Stimulated activated CD4-positive, alpha-beta T cell treated with anti-CD3 and anti-CD28 coated beads, Interleukin-1b, Interleukin-23, amount 100 ng/mL, for 1 hour (primary cell): ENCODE data around the gene PSMD13.
"Not testable (repeated sequence)": the region's sequence is repeated elsewhere in the genome, so short reads cannot be mapped to it uniquely, and the experiment has no call there.

Experiments used
- DNase-seq, 2 donors: peaks; one replicate each; pipeline ENCODE4 v3.0.0-alpha.2; 2020; ENCODE audit warnings: low read depth in 2 of 2

Gene PSMD13

GRCh38 chr11:236774-237767, at the start of gene PSMD13:
TSS of gene PSMD13 (plus strand) at chr11:236976. CDS start at chr11:237050, 74 bp downstream.
- peak; percentile 71 to 77 for DNase-seq

GRCh38 chr11:189200-189783, 47.5 kb upstream of the PSMD13 start:
- DNase-seq, result not testable (repeated sequence)

DNA sequence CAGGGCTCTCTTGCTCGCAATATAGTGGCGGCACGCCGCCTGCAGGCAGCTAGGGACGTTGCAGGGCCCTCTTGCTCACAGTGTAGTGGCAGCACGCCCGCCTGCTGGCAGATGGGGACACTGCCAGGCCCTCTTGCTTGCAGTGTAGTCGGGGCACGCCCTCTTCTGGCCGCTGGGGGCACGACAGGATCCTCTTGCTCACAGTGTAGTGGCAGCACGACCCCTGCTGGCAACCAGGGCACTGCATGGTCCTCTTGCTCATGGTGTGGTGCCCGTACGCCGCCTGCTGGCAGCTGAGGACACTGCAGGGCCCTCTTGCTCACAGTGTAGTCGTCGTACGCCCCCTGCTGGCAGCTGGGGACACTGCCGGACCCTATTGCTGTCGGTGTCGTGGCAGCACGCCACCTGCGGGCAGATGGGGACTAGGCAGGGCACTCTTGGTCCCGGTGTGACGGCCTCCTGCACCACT, 46.9 kb upstream of the PSMD13 start:
- DNase-seq, result not testable (repeated sequence)

DNA sequence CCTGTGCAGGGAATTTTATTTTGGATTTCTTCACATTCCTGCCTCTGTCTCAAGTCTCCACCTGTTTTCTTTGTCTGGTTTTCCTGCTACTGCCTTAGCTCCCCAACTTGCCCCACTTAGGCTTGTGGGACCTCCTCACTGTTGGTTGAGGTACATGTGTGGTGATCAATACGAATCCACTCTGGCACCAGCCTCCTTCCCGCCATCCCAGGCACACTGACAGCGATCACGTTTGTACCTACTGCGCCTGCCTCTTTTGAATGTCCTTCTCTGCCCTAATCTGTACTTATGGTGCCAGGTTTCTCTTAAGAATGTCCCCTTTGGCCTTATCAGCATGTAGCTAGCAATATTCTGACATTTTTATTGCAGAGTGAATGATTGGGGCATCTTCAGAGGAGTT, 46.2 kb upstream of the PSMD13 start:
- DNase-seq, result not testable (repeated sequence)

DNA sequence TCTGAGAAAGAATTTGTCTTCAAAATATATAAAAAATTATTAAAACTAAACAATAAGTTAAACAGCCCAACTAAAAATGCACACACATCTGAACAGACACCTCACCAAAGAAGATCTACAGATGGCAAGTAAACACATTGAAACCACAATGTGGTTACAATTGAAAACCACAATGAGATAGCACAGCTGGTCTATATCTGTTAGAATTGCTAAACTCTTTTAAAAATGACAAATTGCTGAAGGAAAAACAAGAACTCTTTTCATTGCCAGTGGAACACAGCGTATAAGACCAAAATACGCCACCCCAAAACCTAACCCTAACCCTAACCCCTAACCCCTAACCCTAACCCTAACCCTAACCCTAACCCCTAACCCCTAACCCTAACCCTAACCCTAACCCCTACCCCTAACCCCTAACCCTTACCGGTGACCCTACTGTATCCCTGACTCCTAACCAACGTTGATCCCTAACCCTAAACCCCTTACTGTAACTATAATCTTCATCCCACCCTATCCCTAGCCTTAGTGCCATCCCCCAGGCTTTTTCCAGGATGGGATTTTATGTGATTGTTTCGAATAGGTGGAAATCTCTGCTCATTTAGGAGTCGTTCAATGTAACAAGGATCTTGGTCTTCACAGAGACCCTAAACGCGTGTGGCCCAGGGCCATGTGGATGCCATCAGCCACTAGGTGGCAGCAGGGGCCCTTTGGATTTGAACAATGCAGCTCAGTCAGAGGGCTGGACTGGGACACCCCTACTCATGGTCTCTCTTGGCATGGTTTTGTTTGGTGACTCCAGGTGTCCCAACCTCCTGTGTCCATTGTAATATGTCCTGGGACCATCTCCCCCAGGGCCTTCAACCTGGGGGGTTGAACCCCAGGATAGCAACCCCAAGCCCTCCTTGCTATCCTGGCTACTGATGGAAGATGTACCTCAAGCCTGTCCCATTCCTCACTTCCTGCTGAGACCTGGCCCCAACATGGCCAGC, 45.0 kb upstream of the PSMD13 start:
- DNase-seq, result not testable (repeated sequence)

DNA sequence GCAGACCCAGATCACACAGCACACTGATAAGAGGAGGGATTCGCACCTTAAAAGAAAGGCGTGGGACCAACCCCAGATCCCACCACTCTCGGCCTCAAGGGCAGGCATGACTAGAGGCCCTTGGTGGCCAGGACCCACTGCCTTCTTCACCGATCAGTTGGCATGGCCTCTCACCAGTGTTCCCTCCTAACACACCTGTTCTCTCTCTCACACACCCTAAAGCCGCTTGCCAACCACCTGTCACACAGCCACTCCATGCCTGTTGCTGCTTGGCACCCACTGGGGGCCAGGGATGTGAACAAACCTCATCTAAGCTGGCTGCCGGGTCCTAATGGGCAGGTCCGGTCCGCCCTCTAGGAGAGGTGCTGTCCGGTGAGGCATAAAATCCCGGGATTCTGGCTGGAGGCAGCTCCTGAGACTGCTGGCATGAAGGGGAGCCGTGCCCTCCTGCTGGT, 44.1 kb upstream of the PSMD13 start, which contains the start of gene SCGB1C1:
Gene SCGB1C1 (plus strand): TSS at position 405 of the 455 bp plus-strand sequence. CDS start 22 bp downstream, at position 427.
- not testable (repeated sequence) for DNase-seq

GRCh38 chr11:193481-193880, 43.3 kb upstream of the PSMD13 start:
- DNase-seq, result not testable (repeated sequence)

DNA sequence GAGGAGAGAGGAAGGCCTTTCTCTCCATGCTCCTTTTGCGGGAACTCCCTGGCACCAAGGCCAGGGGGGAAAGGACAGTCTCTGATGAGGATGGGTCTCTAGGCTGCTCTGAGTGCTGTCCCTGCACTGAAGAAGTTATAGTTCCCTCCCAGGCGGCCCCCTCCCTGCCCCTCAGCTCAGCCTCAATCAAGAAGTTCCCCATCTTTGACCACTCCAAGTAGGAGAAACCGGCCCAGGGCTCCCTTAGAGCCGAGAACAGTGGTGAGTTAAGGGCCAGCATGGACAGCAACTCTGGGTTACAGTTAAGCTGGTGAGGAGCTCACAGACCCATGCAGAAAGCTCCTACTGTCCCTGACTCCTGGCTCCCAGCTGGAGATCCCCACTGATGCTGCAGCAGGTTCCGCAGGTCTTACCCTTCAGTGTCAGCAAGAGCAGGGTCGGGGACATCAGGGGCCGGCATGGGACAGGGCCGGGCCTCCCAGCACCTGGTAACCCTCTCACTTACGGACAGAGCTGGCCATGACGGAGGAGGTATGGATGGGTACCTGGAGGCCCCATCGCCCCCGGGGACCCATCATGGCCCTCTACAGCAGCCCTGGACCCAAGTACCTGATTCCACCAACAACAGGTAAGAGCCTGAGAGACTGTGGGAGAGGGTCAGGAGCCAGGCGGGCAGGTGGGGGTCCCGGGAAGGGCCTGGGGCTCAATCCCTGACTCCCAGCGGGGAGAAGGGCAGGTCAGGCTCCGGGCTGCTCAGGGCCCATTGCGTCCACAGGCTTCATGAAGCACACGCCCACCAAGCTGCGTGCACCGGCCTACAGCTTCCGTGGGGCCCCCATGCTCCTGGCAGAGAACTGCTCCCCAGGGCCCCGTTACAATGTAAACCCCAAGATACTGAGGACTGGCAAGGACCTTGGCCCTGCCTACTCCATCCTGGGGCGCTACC, 39.7 kb upstream of the PSMD13 start:
- no peak for DNase-seq

GRCh38 chr11:197741-198235, 39.0 kb upstream of the PSMD13 start:
- no peak for DNase-seq

- DNase-seq, result no peak
Observed at GRCh38 chr11:198236-198806, 38.5 kb upstream of the PSMD13 start.

GRCh38 chr11:199004-199581, 37.7 kb upstream of the PSMD13 start:
- no peak for DNase-seq

DNA sequence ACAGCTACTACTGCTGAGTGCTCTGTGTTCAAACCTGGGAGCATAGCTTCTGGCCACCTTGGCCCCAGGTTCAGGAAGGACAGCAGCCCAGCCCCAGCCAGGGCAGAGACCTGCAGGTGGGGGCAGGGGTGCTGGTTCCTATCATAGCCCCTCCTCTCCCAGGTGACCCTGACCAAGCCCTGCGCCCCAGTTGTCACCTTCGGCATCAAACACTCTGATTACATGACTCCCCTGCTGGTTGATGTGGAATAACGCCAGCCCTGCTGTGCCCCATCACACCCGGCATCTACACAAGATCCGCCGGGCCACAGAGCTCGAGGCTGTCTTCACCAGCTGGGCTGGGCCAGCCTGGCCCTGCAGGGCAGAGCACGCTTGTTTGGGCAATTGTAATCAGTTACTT, 37.0 kb upstream of the PSMD13 start:
- no peak for DNase-seq

DNA sequence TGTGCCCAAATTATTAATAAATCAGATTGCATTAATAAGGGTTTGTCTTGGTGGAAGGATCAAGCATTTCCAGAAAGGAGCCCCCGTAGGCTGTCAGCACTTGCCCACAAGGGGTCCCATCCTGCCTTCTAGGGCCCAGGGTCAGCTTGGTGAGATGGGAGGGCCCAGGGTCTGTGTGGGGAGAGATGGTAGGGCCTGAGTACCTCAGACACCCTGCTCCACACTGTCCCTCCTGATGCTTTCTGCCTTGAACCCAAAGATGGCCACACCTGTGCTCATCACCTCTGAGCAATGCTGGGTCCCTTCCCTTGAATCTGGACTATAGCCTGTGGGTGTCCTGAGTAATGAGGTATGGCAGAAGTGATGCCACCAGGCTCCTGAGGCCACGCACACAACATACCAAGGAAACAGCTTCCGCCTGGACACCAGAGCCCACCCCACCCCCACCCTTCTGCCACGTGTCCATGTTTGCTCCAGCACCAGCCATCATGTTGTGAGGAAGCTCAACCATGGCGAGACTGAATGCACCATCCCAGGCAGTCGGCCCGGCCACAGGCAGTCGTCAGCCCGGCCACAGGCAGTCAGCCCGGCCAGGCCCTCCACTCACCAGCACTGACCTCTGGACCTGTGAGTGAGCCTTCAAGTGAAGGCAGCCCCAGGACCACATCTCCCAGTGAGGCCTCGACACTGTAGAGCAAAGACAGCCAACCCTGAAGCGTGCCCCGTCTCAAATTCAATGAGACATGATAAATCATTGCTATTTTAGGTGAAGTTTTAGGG, 36.4 kb upstream of the PSMD13 start:
- no peak for DNase-seq

DNA sequence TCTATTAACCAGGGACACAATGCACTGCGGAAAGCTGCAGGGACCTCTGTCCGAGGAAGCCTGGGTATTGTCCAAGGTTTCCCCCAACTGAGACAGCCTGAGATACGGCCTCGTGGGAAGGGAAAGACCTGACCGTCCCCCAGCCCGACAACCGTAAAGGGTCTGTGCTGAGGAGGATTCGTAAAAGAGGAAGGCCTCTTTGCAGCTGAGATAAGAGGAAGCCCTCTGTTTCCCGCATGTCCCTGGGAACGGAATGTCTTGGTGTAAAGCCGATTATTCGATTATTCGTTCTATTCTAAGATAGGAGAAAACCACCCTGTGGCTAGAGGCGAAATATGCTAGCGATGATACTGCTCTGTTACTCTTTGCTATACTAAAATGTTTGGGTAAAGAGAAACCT, 34.8 kb upstream of the PSMD13 start:
- DNase-seq, result no peak

DNA sequence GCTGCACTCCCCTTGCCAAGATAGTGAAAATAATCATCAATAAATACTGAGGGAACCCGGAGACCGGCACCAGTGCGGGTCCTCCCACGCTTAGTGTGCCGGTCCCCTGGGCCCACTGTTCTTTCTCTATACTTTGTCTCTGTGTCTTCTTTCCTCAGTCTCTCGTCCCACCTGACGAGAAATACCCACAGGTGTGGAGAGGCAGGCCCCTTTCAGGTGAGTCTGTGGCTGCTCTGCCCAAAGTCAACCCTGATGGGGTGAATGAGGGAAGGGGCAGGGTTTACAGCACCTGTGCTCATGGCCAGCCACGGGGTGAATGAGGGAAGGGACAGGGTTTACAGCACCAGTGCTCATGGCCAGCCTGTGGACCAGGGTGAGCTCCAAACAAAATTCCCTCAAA, 34.3 kb upstream of the PSMD13 start:
- no peak for DNase-seq

GRCh38 chr11:203056-203944, 33.5 kb upstream of the PSMD13 start:
- no peak for DNase-seq

GRCh38 chr11:203945-204586, 32.7 kb upstream of the PSMD13 start:
- no peak for DNase-seq
